Right cardiac atrium (tissue), 5 donors: ENCODE results near the gene SATB2. TPM values are rescaled to one million over a fixed set of nuclear protein-coding genes. Genes with fewer than 3 reads are reported as not detected.

Source experiments
- ATAC-seq, 2 donors: fragments of 200-7000 bp; cut with Tn5 transposase; one replicate each; pipeline versions ENCODE4 v1.8.0 to v1.9.1; 2020; ENCODE audit warnings: moderate library complexity in 2 of 2, mild to moderate bottlenecking in 1 of 2
- DNase-seq, 3 donors: peaks; one replicate each; pipeline ENCODE4 v3.0.0-alpha.2; 2020
- H3K27ac ChIP-seq: one replicate; pipeline ENCODE4 v1.5.1; 2013; ENCODE audit warnings: mild to moderate bottlenecking, low read length, control low read depth, moderate library complexity
- H3K27me3 ChIP-seq: one replicate; pipeline ENCODE4 v1.6.1; 2013; ENCODE audit not compliant: control insufficient read depth, insufficient read depth
- H3K4me1 ChIP-seq: one replicate; pipeline ENCODE4 v1.6.1; 2013; ENCODE audit warnings: low read length; ENCODE audit not compliant: control insufficient read depth, insufficient read depth
- H3K4me3 ChIP-seq: one replicate; pipeline ENCODE4 v1.5.1; 2013; ENCODE audit warnings: low read length, control low read depth
- H3K9me3 ChIP-seq: one replicate; pipeline ENCODE4 v1.6.1; 2013; ENCODE audit warnings: low read length; ENCODE audit not compliant: control insufficient read depth
- WGBS: extraction: QIAGEN DNeasy Blood & Tissue Kit; methylation state at CpG from one replicate; pipeline ENCODE4 v1.1.7; 2013; 5-methylcytosine and 5-hydroxymethylcytosine counted together
- intact Hi-C, 4 donors: fragments of 100-400 bp; cut with DNase I; formaldehyde crosslinking; loops; one replicate each; pipeline versions ENCODE4 v1.11.0 to v1.14.0; 2022 to 2023
- polyA plus RNA-seq: library from polyadenylated mRNA; stranded (reverse); fragments of 200-250 nt; gene quantifications from one replicate; pipeline ENCODE4 v1.2.3, GENCODE V29; 2013
- total RNA-seq, 4 donors: library from RNA; stranded (reverse); fragmentation: NEBNext Ultra II Directional; extraction: Animal tissue kit (Norgen Biotek cat#: 25700); gene quantifications; one replicate each; pipeline ENCODE4 v1.2.1, GENCODE V29; 2021
- donor health status: healthy with polysubstance abuse.
- donor health status: DM: no; HTN: yes; CAD: no.
- donor health status: DM: no; HTN: no; CAD: no.
- donor health status: DM: no; HTN: yes; CAD: no; lungs with severe emphysema.
- donor health status: DM: yes; HTN: yes; CAD: no.

SATB2 gene
- total and polyA plus RNA-seq, 5 donors, result 0.75 to 2.2 (median 1.7) TPM

- Histone ChIP-seq H3K27ac (no peak overlapping the region), H3K9me3 (no peaks in the 10 kb centered on the region), H3K4me3 (no peak overlapping the region), H3K4me1 (no peaks in the 10 kb centered on the region), H3K27me3 (no peaks in the 10 kb centered on the region)
- intact Hi-C loops, result no loop called here
- ATAC-seq (no peak), DNase-seq (no peak)
- 75% methylated on average over 5 of the region's 5 CpGs for WGBS
These were observed 179.6 kb downstream of the SATB2 start for GRCh38 chr2:199278099-199278498.

DNA sequence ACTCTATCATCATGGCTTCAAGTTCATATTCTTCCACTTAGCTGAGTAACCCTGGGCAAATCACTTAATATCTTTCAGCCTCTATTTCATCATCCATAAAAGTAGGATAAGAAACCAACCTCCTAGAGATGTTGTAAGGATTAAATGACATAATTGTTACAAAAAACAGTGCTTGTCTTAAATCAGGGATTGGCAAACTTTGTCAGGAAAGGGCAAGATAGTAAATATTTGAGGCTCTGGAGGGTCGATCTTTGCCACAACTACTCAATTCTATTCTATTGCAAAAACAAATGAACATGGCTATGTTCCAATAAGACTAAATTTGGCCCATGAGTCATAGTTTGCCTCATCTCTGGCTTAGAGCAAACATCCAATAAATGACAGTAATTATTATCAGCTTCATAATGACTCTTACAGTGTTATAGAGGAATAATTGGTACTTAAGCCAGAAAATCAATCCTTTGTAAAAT, 184.7 kb downstream of the SATB2 start:
- intact Hi-C loops, result no loop called here

DNA sequence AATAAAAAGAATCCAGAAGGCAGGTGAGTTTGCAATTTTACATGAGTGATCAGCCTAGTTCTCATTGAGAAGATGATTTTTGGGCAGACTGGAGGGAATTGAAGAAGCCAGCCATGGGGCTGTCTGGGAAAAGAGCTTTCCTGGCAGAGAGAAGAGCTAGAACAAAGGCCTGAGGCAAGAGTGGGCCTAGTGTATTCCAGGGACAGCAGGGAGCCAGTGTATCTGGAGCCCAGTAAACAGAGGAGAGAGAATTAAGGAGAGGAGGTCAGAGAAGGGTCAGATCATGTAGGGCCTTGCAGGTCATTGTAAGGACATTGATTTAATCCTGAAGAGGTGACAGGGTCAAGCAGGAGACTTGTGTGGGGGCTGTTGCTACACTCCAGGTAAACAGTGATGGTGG, 195.8 kb downstream of the SATB2 start:
- intact Hi-C loops, result no loop called here
- DNase-seq (no peak), ATAC-seq (no peak)
- no peak overlapping the region for H3K4me3 ChIP-seq
- H3K4me1 ChIP-seq, result no peaks in the 10 kb centered on the region
- no peaks in the 10 kb centered on the region for H3K9me3 ChIP-seq
- H3K27me3 ChIP-seq, result no peaks in the 10 kb centered on the region
- no peak overlapping the region for H3K27ac ChIP-seq

More for the DNA sequence above, 184.7 kb downstream of the SATB2 start:
- WGBS, result 61% methylated on average over 1 of the region's 1 CpG
- DNase-seq (no peak), ATAC-seq (no peak)
- no peaks in the 10 kb centered on the region for H3K4me1 ChIP-seq
- H3K9me3 ChIP-seq, result no peaks in the 10 kb centered on the region
- no peaks in the 10 kb centered on the region for H3K27me3 ChIP-seq
- no peak overlapping the region for H3K4me3 ChIP-seq
- no peak overlapping the region for H3K27ac ChIP-seq

DNA sequence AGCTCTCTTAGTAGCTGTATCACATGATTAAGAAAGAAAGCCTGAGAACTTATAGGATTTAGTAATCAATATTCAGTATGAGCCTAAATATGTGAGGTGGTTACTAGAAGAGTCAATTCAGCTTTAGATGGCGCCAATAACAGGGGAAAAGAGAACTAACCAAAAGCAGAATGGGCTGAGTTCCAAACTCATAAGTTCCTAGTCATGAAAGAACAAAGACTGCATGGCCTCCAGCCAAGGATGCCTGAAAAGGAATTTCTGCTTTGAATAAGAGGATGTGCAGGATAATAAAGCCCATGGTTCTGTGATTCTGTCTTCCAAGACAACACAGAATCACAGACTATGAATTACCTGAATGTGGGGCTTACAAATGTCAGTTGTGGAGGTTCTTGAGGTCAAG, 196.5 kb downstream of the SATB2 start:
- DNase-seq (no peak), ATAC-seq (no peak)
- 52% methylated on average over 1 of the region's 1 CpG for WGBS
- Histone ChIP-seq H3K9me3 (no peaks in the 10 kb centered on the region), H3K27me3 (no peaks in the 10 kb centered on the region), H3K4me3 (no peak overlapping the region), H3K27ac (no peak overlapping the region), H3K4me1 (no peaks in the 10 kb centered on the region)
- intact Hi-C loops, result no loop called here

GRCh38 chr2:199259671-199260070, 198.1 kb downstream of the SATB2 start:
- no peak overlapping the region for H3K4me3 ChIP-seq
- H3K9me3 ChIP-seq, result no peaks in the 10 kb centered on the region
- intact Hi-C loops, result no loop called here
- no peak overlapping the region for H3K27ac ChIP-seq
- 45% methylated on average over 2 of the region's 2 CpGs for WGBS
- H3K4me1 ChIP-seq, result no peaks in the 10 kb centered on the region
- no peak for DNase-seq
- no peak for ATAC-seq
- no peaks in the 10 kb centered on the region for H3K27me3 ChIP-seq

DNA sequence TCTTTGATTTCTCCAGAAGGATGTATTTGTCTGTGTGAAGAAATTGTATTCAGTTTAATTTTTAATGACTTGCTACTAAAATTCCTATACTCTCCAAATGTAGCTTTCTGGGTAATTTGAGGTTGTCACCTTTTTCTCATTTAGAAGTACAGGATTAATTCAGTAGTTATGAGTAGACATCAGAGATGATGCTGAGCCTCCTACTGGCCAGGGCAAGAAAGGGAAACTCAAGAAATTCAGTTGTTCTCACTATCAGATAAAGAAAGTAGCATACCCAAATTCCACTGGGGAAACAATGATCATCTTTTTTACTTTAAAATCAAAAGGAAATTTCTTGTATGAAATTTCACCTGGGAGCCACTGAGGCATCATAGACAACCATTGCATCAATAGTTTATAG, 199.4 kb downstream of the SATB2 start:
- ATAC-seq, result no peak
- intact Hi-C loops, result no loop called here
- no peaks in the 10 kb centered on the region for H3K9me3 ChIP-seq
- H3K4me1 ChIP-seq, result no peaks in the 10 kb centered on the region
- DNase-seq, result no peak
- H3K27me3 ChIP-seq, result no peaks in the 10 kb centered on the region
- H3K4me3 ChIP-seq, result no peak overlapping the region
- no peak overlapping the region for H3K27ac ChIP-seq

- H3K4me1 ChIP-seq, result no peaks in the 10 kb centered on the region
- H3K9me3 ChIP-seq, result no peaks in the 10 kb centered on the region
- no peak overlapping the region for H3K4me3 ChIP-seq
- DNase-seq (no peak), ATAC-seq (no peak)
- intact Hi-C loops, result no loop called here
- H3K27ac ChIP-seq, result no peak overlapping the region
- no peaks in the 10 kb centered on the region for H3K27me3 ChIP-seq
- WGBS, result 72% methylated on average over 7 of the region's 7 CpGs
These were observed 200.2 kb downstream of the SATB2 start for GRCh38 chr2:199257261-199258224.

DNA sequence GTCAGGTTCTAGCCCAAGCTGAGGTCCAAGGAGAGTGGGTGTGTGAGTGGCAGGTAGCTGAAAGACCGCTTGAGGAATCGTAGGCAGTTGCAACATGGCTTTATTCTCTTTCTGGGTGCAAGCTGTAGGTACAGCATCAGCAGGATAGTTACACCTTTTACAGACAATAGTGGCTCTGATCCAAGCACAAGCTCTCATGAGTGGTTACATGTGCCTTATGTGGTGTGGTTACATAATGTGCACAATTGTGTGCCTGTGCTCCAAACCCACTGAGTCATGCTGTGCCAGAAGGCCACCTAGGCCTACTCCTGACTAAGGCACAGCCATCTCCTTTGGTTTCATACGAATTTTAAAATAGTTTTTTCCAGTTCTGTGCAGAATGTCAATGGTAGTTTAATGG, 227.6 kb downstream of the SATB2 start:
- no peak for ATAC-seq

DNA sequence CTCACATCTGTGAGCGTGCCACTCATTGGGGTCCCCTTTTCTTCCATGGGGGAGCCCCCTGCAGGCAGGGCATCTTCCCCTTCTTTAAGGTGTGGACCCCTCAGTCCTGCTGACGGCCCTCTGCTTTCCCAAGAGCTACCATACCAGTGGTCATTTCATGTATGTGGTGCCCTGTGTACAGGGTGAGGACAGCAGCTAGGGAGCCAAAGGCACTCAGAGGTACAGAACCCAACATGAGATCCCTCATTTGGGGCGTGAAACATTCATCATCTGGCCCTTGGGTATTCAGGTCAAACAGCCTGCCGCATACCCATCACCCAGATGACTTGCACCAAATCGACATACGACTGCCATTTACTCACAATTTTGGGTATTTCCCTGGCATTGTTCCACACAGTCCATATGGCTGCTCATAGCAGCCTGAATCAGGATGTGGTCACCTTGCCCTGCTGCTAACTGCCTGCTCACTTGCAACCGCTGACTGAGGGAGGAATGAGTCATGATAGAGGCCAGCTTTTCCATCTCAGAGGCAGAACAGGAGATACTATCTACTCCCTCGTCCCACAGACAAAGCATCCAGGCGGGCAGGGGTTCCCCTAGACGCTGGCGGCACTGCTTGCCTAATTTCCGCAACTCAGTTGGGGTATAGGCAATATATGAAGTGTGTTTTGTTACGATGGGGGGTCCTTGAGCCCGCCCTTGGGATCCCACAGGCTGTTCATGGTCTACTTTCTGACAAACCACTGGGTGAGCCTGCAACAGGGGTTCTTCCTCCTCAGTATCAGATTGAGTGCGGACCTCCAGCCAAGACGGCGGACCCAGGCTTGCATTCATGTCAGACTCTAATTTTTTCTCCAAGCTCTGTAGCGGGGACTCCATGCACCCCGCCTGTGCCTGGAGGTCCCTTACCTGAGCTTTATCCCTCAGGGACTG, 228.6 kb downstream of the SATB2 start:
- no peak overlapping the region for H3K27ac ChIP-seq
- H3K4me3 ChIP-seq, result no peak overlapping the region
- WGBS, result 86% methylated on average over 19 of the region's 19 CpGs
- ATAC-seq, result no peak
- intact Hi-C loops, result no loop called here
- no peak for DNase-seq
- no peaks in the 10 kb centered on the region for H3K4me1 ChIP-seq
- no peaks in the 10 kb centered on the region for H3K9me3 ChIP-seq
- no peaks in the 10 kb centered on the region for H3K27me3 ChIP-seq

More for the DNA sequence above, 227.6 kb downstream of the SATB2 start:
- no peak for DNase-seq
- no peak overlapping the region for H3K27ac ChIP-seq
- H3K27me3 ChIP-seq, result no peaks in the 10 kb centered on the region
- H3K9me3 ChIP-seq, result no peaks in the 10 kb centered on the region
- H3K4me3 ChIP-seq, result no peak overlapping the region
- intact Hi-C loops, result no loop called here
- 72% methylated on average over 3 of the region's 3 CpGs for WGBS
- H3K4me1 ChIP-seq, result no peaks in the 10 kb centered on the region

DNA sequence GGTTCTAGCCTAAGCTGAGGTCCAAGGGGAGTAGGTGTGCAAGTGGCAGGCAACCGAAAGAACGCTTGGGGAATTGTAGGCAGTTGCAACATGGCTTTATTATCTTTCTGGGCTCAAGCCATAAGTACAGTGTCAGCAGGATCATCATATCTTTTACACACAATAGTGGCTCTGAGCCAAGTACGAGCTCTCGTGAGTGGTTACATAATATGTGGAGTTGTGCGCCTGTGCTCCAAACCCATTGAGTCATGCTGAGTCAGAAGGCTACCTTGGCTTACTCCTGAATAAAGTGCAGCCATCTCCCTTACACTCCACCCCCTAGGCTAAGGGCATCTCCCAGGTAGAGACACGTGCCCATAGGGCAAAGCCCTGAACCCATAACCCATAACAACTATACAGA, 233.9 kb downstream of the SATB2 start:
- Histone ChIP-seq H3K4me3 (no peak overlapping the region), H3K27ac (no peak overlapping the region), H3K4me1 (no peaks in the 10 kb centered on the region), H3K9me3 (no peaks in the 10 kb centered on the region), H3K27me3 (no peaks in the 10 kb centered on the region)
- intact Hi-C loops, result no loop called here
- 74% methylated on average over 6 of the region's 6 CpGs for WGBS
- no peak for ATAC-seq
- DNase-seq, result no peak

- H3K27ac ChIP-seq, result no peak overlapping the region
- H3K4me3 ChIP-seq, result no peak overlapping the region
- intact Hi-C loops, result no loop called here
- no peaks in the 10 kb centered on the region for H3K4me1 ChIP-seq
- 70% methylated on average over 3 of the region's 3 CpGs for WGBS
- H3K9me3 ChIP-seq, result no peaks in the 10 kb centered on the region
- no peak for ATAC-seq
- no peaks in the 10 kb centered on the region for H3K27me3 ChIP-seq
- no peak for DNase-seq
These were observed 236.8 kb downstream of the SATB2 start for GRCh38 chr2:199220920-199221319.
